GM19240 (cell line): ENCODE measurements around the gene LALBA.
"Not testable (repeated sequence)": the region's sequence is repeated elsewhere in the genome, so short reads cannot be mapped to it uniquely, and the experiment has no call there.

Source experiments
- DNase-seq: peaks from one replicate; pipeline ENCODE4 v3.0.0; 2011; ENCODE audit warnings: low spot score; ENCODE audit not compliant: insufficient read length

Gene LALBA

DNA sequence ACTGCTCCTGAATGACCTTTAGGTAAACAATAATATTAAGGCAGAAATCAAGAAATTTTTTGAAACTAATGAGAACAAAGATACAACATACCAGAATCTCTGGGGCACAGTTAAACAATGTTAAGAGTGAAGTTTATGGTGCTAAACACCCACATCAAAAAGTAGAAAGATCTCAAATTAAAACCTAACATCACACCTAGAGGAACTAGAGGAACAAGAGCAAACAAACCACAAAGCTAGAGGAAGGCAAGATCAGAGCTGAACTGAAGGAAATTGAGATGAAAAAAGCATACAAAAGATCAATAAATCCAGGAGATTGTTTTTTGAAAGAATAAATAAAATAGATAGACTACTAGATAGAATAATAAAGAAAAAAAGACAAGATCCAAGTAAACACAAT is 37.2 kb downstream of the LALBA start:
- no peak for DNase-seq

DNA sequence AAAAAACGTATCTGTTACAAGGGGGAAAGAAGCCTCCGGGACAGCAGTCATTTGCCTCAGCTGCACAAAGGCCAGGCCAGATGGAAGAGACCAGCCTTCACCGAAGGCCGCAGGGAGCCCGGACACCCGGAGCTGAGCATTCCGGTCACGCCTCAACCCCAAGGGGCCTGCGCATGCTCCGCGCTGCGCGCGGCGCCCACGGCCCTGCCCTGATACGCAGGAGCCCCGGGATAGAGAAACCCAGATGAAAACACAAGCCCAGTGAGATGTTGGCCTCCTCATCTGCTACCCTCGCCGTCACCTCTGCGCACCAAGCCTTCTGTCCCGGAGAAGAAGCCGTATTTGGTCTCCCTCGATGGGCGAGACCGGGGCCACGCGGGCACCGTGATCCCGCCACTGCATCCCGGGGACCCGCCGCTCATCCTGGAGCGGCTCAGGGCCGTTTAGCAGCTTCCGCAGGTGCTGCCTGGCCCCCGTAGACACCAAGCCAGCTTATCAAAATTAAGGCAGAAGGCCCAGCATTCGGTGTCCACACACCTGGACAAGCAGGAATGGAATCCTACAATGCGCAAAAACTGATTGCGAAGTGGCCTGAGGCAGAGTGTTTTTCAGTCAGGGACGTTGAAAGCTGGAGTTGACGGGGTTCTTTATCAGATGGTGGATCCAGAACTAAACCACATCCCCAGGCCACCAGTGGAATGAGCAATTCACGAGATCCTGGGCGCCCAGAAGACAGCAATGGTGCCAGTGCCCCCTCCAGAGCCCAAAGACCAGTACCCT is 41.8 kb downstream of the LALBA start:
- DNase-seq = no peak

- DNase-seq = no peak
Observed at GRCh38 chr12:48525332-48525731, 44.5 kb downstream of the LALBA start, which contains the start of gene OR8S1. Gene OR8S1, plus strand, starts transcription at chr12:48525632. Its CDS starts 0 bp downstream, at chr12:48525632.

DNA sequence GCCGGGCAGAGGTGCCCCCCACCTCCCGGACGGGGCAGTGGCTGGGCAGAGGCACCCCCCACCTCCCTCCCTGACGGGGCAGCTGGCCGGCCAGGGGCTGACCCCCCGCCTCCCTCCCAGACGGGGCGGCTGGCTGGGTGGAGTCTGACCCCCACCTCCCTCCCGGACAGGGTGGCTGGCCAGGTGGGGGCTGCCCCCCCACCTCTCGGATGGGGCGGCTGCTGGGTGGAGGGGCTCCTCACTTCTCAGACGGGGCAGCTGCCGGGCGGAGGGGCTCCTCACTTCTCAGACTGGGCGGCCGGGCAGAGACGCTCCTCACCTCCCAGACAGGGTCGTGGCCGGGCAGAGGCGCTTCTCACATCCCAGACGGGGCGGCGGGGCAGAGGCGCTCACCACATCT is 49.5 kb downstream of the LALBA start:
- not testable (repeated sequence) for DNase-seq
